ENCODE data around the gene ZNF488.

DNA sequence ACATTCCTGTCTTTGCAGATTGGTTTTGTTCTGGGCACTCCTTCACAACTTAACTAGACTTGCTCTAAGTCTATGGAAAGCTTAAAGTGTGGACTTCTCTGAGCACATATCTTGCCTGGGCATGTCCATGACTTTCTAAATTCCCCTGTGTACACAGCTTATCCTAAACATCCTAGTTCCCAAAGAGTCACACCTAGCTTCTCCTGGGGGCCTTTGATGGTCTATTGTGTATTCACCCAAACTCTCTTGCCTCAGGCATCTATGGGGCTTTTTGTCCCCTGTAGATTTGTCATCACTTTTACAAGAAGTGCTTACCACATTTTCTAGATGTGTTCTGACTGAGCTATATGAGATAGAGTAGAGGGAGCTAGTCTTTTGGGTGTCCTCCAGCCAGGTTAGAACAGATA, 12.2 kb upstream of the ZNF488 start:
- TF ChIP-seq POLR2A (IDR thresholded peaks at IDR 0.05) (no peak), POLR2AphosphoS5 (IDR thresholded peaks at IDR 0.05) (no peak), EP300 (IDR thresholded peaks at IDR 0.05) (no peak)
- TF ChIP-seq, protein P1, sequence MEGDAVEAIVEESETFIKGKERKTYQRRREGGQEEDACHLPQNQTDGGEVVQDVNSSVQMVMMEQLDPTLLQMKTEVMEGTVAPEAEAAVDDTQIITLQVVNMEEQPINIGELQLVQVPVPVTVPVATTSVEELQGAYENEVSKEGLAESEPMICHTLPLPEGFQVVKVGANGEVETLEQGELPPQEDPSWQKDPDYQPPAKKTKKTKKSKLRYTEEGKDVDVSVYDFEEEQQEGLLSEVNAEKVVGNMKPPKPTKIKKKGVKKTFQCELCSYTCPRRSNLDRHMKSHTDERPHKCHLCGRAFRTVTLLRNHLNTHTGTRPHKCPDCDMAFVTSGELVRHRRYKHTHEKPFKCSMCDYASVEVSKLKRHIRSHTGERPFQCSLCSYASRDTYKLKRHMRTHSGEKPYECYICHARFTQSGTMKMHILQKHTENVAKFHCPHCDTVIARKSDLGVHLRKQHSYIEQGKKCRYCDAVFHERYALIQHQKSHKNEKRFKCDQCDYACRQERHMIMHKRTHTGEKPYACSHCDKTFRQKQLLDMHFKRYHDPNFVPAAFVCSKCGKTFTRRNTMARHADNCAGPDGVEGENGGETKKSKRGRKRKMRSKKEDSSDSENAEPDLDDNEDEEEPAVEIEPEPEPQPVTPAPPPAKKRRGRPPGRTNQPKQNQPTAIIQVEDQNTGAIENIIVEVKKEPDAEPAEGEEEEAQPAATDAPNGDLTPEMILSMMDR (IDR thresholded peaks at IDR 0.05), result no peak
